Activated CD4-positive, alpha-beta memory T cell treated with anti-CD3 and anti-CD28 coated beads for 36 hours (primary cell): ENCODE measurements around the gene PPP2R5A. TPM values are rescaled to one million over a fixed set of nuclear protein-coding genes. Genes with fewer than 3 reads are reported as not detected.

Source experiments
- CTCF ChIA-PET: fragments of 350-600 bp; sonication (Branson Sonifier 250); formaldehyde crosslinking; loops from one replicate; lab custom pipeline; 2021; ENCODE audit warnings: antibody characterized with exemption, inconsistent platforms; lab: Charles Lee
- POLR2A ChIA-PET: fragments of 350-600 bp; sonication (Branson Sonifier 250); formaldehyde crosslinking; loops from one replicate; lab custom pipeline; 2021; ENCODE audit warnings: antibody characterized with exemption; lab: Charles Lee
- DNase-seq: peaks from one replicate; pipeline ENCODE4 v3.0.0-alpha.2; 2020
- H3K27ac Mint-ChIP-seq: one replicate; pipeline ENCODE4 v1.8.0; 2021; ENCODE audit warnings: mixed read lengths
- H3K27me3 Mint-ChIP-seq: one replicate; pipeline ENCODE4 v1.8.0; 2021; ENCODE audit warnings: mixed read lengths
- H3K36me3 Mint-ChIP-seq: one replicate; pipeline ENCODE4 v1.8.0; 2021; ENCODE audit warnings: mixed read lengths
- H3K4me1 Mint-ChIP-seq: one replicate; pipeline ENCODE4 v1.8.0; 2021; ENCODE audit warnings: low read depth, mixed read lengths
- H3K4me3 Mint-ChIP-seq: one replicate; pipeline ENCODE4 v1.8.0; 2021; ENCODE audit warnings: mild to moderate bottlenecking, mixed read lengths
- H3K9me3 Mint-ChIP-seq: one replicate; pipeline ENCODE4 v1.8.0; 2021; ENCODE audit warnings: mixed read lengths
- intact Hi-C: fragments of 100-400 bp; cut with micrococcal nuclease; formaldehyde crosslinking; loops from one replicate; pipeline ENCODE4 v1.15.1; 2023
- total RNA-seq, 2 experiments: library from RNA; stranded (reverse); gene quantifications; one replicate each; pipeline ENCODE4 v1.2.3, GENCODE V29; 2021

The PPP2R5A gene
- total RNA-seq, 2 experiments from 2014 or later: 38.6 to 40.4 TPM

GRCh38 chr1:212269306-212269705 is 15.9 kb upstream of the PPP2R5A start:
- Mint-ChIP-seq H3K27ac (no peak overlapping the region), H3K9me3 (no peaks in the 10 kb centered on the region), H3K4me1 (no peaks in the 10 kb centered on the region), H3K4me3 (no peak overlapping the region), H3K36me3 (no peaks in the 10 kb centered on the region), H3K27me3 (peaks cover 6% of the 10 kb centered on the region)
- ChIA-PET POLR2A (interaction anchor here (0.6 kb wide), 1 partner anchor 10 kb away, joined by 3 read pairs; no protein-coding TSS in a partner anchor), CTCF (interaction anchor here (1.6 kb wide), 1 partner anchor 15 kb away, joined by 3 read pairs; no protein-coding TSS in a partner anchor)
- intact Hi-C loops: no loop called here
- DNase-seq: no peak

- H3K9me3 Mint-ChIP-seq: no peaks in the 10 kb centered on the region
- CTCF ChIA-PET: no interaction called here
- no peak overlapping the region for H3K4me3 Mint-ChIP-seq
- no peak overlapping the region for H3K27ac Mint-ChIP-seq
- H3K4me1 Mint-ChIP-seq: no peaks in the 10 kb centered on the region
- H3K27me3 Mint-ChIP-seq: peaks cover 6% of the 10 kb centered on the region
- DNase-seq: no peak
- POLR2A ChIA-PET: no interaction called here
- intact Hi-C loops: no loop called here
- H3K36me3 Mint-ChIP-seq: no peaks in the 10 kb centered on the region
Measured at GRCh38 chr1:212270564-212270963, 14.6 kb upstream of the PPP2R5A start.

- Mint-ChIP-seq H3K9me3 (no peaks in the 10 kb centered on the region), H3K36me3 (no peaks in the 10 kb centered on the region), H3K27me3 (peaks cover 6% of the 10 kb centered on the region), H3K4me1 (no peaks in the 10 kb centered on the region), H3K4me3 (no peak overlapping the region), H3K27ac (no peak overlapping the region)
- DNase-seq: no peak
- intact Hi-C loops: no loop called here
- CTCF ChIA-PET: no interaction called here
- POLR2A ChIA-PET: no interaction called here
Measured at GRCh38 chr1:212271234-212271633, 14.0 kb upstream of the PPP2R5A start.

GRCh38 chr1:212271823-212272485 is 13.3 kb upstream of the PPP2R5A start:
- POLR2A ChIA-PET: no interaction called here
- Mint-ChIP-seq H3K4me3 (no peak overlapping the region), H3K4me1 (no peaks in the 10 kb centered on the region), H3K36me3 (no peaks in the 10 kb centered on the region), H3K27ac (no peak overlapping the region), H3K9me3 (no peaks in the 10 kb centered on the region), H3K27me3 (peaks cover 6% of the 10 kb centered on the region)
- CTCF ChIA-PET: no interaction called here
- intact Hi-C loops: no loop called here
- DNase-seq: no peak

- H3K27me3 Mint-ChIP-seq: no peaks in the 10 kb centered on the region
- ChIA-PET POLR2A (no interaction called here), CTCF (no interaction called here)
- peaks cover 5% of the 10 kb centered on the region for H3K36me3 Mint-ChIP-seq
- no peak overlapping the region for H3K27ac Mint-ChIP-seq
- H3K9me3 Mint-ChIP-seq: no peaks in the 10 kb centered on the region
- peaks cover 13% of the 10 kb centered on the region for H3K4me1 Mint-ChIP-seq
- no peak for DNase-seq
- H3K4me3 Mint-ChIP-seq: no peak overlapping the region
- intact Hi-C loops: loop anchor here (10.0 kb wide), 1 partner anchor 117 kb away; no protein-coding TSS in a partner anchor
Measured at GRCh38 chr1:212281590-212281989, 3.6 kb upstream of the PPP2R5A start.

- no peak for DNase-seq
- H3K4me3 Mint-ChIP-seq: peak overlapping the region; percentile 92
- no peaks in the 10 kb centered on the region for H3K27me3 Mint-ChIP-seq
- peaks cover 22% of the 10 kb centered on the region for H3K4me1 Mint-ChIP-seq
- intact Hi-C loops: loop anchor here (2.0 to 10.0 kb wide), 3 partner anchors 77 to 131 kb away; partner anchors contain the start of gene PACC1
- H3K36me3 Mint-ChIP-seq: peaks cover 7% of the 10 kb centered on the region
- H3K27ac Mint-ChIP-seq: no peak overlapping the region
- no peaks in the 10 kb centered on the region for H3K9me3 Mint-ChIP-seq
- ChIA-PET CTCF (interaction anchor here (0.6 to 1.4 kb wide), 3 partner anchors 23 to 248 kb away, joined by 3 to 5 read pairs (median 4); partner anchors contain the start of genes DTL and INTS7), POLR2A (no interaction called here)
Measured at GRCh38 chr1:212283741-212284140, 1.5 kb upstream of the PPP2R5A start.

GRCh38 chr1:212284332-212284743 is 872 bp upstream of the PPP2R5A start:
- Mint-ChIP-seq H3K9me3 (no peaks in the 10 kb centered on the region), H3K36me3 (peaks cover 7% of the 10 kb centered on the region), H3K4me1 (peaks cover 26% of the 10 kb centered on the region), H3K27ac (peak overlapping the region; percentile 93), H3K27me3 (no peaks in the 10 kb centered on the region), H3K4me3 (peak overlapping the region; percentile 92)
- ChIA-PET POLR2A (interaction anchor here (0.5 to 1.0 kb wide), 4 partner anchors 59 to 248 kb away, joined by 3 to 5 read pairs (median 3); no protein-coding TSS in a partner anchor), CTCF (interaction anchor here (0.7 to 1.4 kb wide), 8 partner anchors 15 to 603 kb away, joined by 3 to 8 read pairs (median 4); partner anchors contain the start of genes DTL and INTS7)
- intact Hi-C loops: loop anchor here (2.0 to 10.0 kb wide), 3 partner anchors 76 to 130 kb away; partner anchors contain the start of gene PACC1
- no peak for DNase-seq

GRCh38 chr1:212285685-212286555 is 710 bp downstream of the PPP2R5A start:
- intact Hi-C loops: loop anchor here (1.0 to 10.0 kb wide), 12 partner anchors 25 to 707 kb away; partner anchors contain the start of genes DTL, INTS7, LPGAT1 and PACC1
- H3K4me1 Mint-ChIP-seq: peaks cover 39% of the 10 kb centered on the region
- POLR2A ChIA-PET: interaction anchor here (0.7 to 1.8 kb wide), 9 partner anchors 9 to 250 kb away, joined by 3 to 14 read pairs (median 4); partner anchors contain the start of genes DTL and INTS7
- no peaks in the 10 kb centered on the region for H3K9me3 Mint-ChIP-seq
- no peaks in the 10 kb centered on the region for H3K27me3 Mint-ChIP-seq
- CTCF ChIA-PET: interaction anchor here (0.6 to 3.4 kb wide), 11 partner anchors 9 to 251 kb away, joined by 3 to 21 read pairs (median 4); partner anchors contain the start of genes DTL and INTS7
- peak overlapping the region; percentile 92 for H3K4me3 Mint-ChIP-seq
- peak; percentile 79 for DNase-seq
- H3K27ac Mint-ChIP-seq: peak overlapping the region; percentile 93
- peaks cover 7% of the 10 kb centered on the region for H3K36me3 Mint-ChIP-seq

GRCh38 chr1:212286556-212287131 is 1.4 kb downstream of the PPP2R5A start:
- peaks cover 46% of the 10 kb centered on the region for H3K4me1 Mint-ChIP-seq

GRCh38 chr1:212287261-212287895 is 2.2 kb downstream of the PPP2R5A start:
- CTCF ChIA-PET: interaction anchor here (0.7 to 3.4 kb wide), 8 partner anchors 12 to 252 kb away, joined by 3 to 21 read pairs (median 6); partner anchors contain the start of genes DTL and INTS7
- peak overlapping the region; percentile 92 for H3K4me3 Mint-ChIP-seq

More at GRCh38 chr1:212286556-212287131, 1.4 kb downstream of the PPP2R5A start:
- ChIA-PET POLR2A (interaction anchor here (0.7 to 1.8 kb wide), 8 partner anchors 9 to 250 kb away, joined by 3 to 14 read pairs (median 4); partner anchors contain the start of genes DTL and INTS7), CTCF (interaction anchor here (0.6 to 3.4 kb wide), 10 partner anchors 9 to 252 kb away, joined by 3 to 21 read pairs (median 4); partner anchors contain the start of genes DTL and INTS7)
- no peak for DNase-seq
- H3K4me3 Mint-ChIP-seq: peak overlapping the region; percentile 92
- peak overlapping the region; percentile 93 for H3K27ac Mint-ChIP-seq
- no peaks in the 10 kb centered on the region for H3K27me3 Mint-ChIP-seq
- peaks cover 7% of the 10 kb centered on the region for H3K36me3 Mint-ChIP-seq
- H3K9me3 Mint-ChIP-seq: no peaks in the 10 kb centered on the region
- intact Hi-C loops: loop anchor here (5.0 to 10.0 kb wide), 3 partner anchors 122 to 454 kb away; partner anchors contain the start of gene LPGAT1

More at GRCh38 chr1:212287261-212287895, 2.2 kb downstream of the PPP2R5A start:
- DNase-seq: no peak
- Mint-ChIP-seq H3K27me3 (no peaks in the 10 kb centered on the region), H3K27ac (peak overlapping the region; percentile 93), H3K9me3 (no peaks in the 10 kb centered on the region), H3K4me1 (peaks cover 54% of the 10 kb centered on the region), H3K36me3 (peaks cover 7% of the 10 kb centered on the region)
- POLR2A ChIA-PET: interaction anchor here (0.9 kb wide), 1 partner anchor 126 kb away, joined by 3 read pairs; no protein-coding TSS in a partner anchor
- intact Hi-C loops: loop anchor here (5.0 to 10.0 kb wide), 3 partner anchors 123 to 455 kb away; partner anchors contain the start of gene LPGAT1
